H1 (cell line): ENCODE measurements around the gene TTC5. TPM values are rescaled to one million over a fixed set of nuclear protein-coding genes. Genes with fewer than 3 reads are reported as not detected.

Experiments used
- CTCF ChIA-PET: fragments of 300-600 bp; sonication (Branson Sonifier 250); formaldehyde crosslinking; loops from one replicate; lab custom pipeline; 2021; ENCODE audit not compliant: partially characterized antibody; lab: Charles Lee
- POLR2A ChIA-PET: fragments of 300-600 bp; sonication (Branson Sonifier 250); formaldehyde crosslinking; loops from one replicate; lab custom pipeline; 2021; ENCODE audit warnings: inconsistent platforms; ENCODE audit not compliant: partially characterized antibody; lab: Charles Lee
- DNase-seq, 2 experiments: peaks; one replicate each; pipeline versions ENCODE4 v3.0.0 to v3.0.0-alpha.2; 2010 to 2022; ENCODE audit warnings: low spot score in 2 of 2, low read depth in 1 of 2, mixed read lengths in 1 of 2
- FAIRE-seq: peaks from 2 replicates; lab custom pipeline; 2011; peaks lifted over from hg19 to GRCh38; lab: Jason Lieb, UNC
- H2AFZ ChIP-seq: 2 replicates; pipeline ENCODE4 v1.8.1; 2012; ENCODE audit warnings: low read length, inconsistent platforms
- H2AK5ac ChIP-seq: 2 replicates; pipeline ENCODE4 v1.6.1; 2013; ENCODE audit warnings: low read depth, low read length
- H2BK120ac ChIP-seq: replicated peaks from 2 replicates; pipeline ENCODE3; 2013; ENCODE audit warnings: low read depth, low read length, inconsistent platforms
- H2BK12ac ChIP-seq: 2 replicates; pipeline ENCODE4 v1.6.1; 2013; ENCODE audit warnings: low read depth, low read length
- H2BK15ac ChIP-seq: 2 replicates; pipeline ENCODE4 v1.6.1; 2013; ENCODE audit warnings: low read length
- H2BK20ac ChIP-seq: 2 replicates; pipeline ENCODE4 v1.6.1; 2013; ENCODE audit warnings: low read length
- H2BK5ac ChIP-seq: 2 replicates; pipeline ENCODE4 v1.6.1; 2013; ENCODE audit warnings: low read depth, low read length
- H3K14ac ChIP-seq: 2 replicates; pipeline ENCODE4 v1.6.1; 2013; ENCODE audit warnings: inconsistent platforms; ENCODE audit not compliant: insufficient read length
- H3K18ac ChIP-seq: 2 replicates; pipeline ENCODE4 v1.6.1; 2013; ENCODE audit warnings: low read length; ENCODE audit errors: extremely low read depth
- H3K23ac ChIP-seq: 2 replicates; pipeline ENCODE4 v1.6.1; 2013; ENCODE audit warnings: inconsistent platforms; ENCODE audit not compliant: insufficient read length
- H3K23me2 ChIP-seq: 2 replicates; pipeline ENCODE4 v1.6.1; 2013; ENCODE audit warnings: low read depth, low read length
- H3K27ac ChIP-seq: 2 replicates; pipeline ENCODE4 v1.6.1; 2011; ENCODE audit warnings: low read depth, low read length, inconsistent platforms
- H3K27me3 ChIP-seq, 4 experiments: replicated peaks in 1 of 4; 1 replicate in 1 of 4; 2 replicates in 3 of 4; pipeline versions ENCODE4 v1.6.1 to v1.8.1; 2011 to 2013; ENCODE audit warnings: low read length in 3 of 4, mild to moderate bottlenecking in 3 of 4, inconsistent platforms in 2 of 4, mixed read lengths in 2 of 4, moderate library complexity in 1 of 4; ENCODE audit not compliant: control insufficient read depth in 3 of 4, insufficient read depth in 3 of 4; ENCODE audit errors: extremely low read depth in 1 of 4
- H3K36me3 ChIP-seq, 4 experiments: 2 replicates each; pipeline versions ENCODE4 v1.6.1 to v1.8.1; 2011 to 2013; ENCODE audit warnings: mild to moderate bottlenecking in 4 of 4, low read length in 3 of 4, moderate library complexity in 2 of 4, control low read depth in 1 of 4, inconsistent platforms in 1 of 4; ENCODE audit not compliant: insufficient read depth in 4 of 4, control insufficient read depth in 2 of 4
- H3K4ac ChIP-seq: replicated peaks from 2 replicates; pipeline ENCODE3; 2013; ENCODE audit warnings: low read length, low read depth, mixed read lengths, inconsistent platforms; ENCODE audit not compliant: insufficient read length
- H3K4me1 ChIP-seq, 4 experiments: replicated peaks in 1 of 4; 1 replicate in 1 of 4; 2 replicates in 3 of 4; pipeline versions ENCODE4 v1.6.1 to v1.8.1; 2011 to 2013; ENCODE audit warnings: low read length in 3 of 4, inconsistent platforms in 2 of 4, mixed read lengths in 1 of 4; ENCODE audit not compliant: insufficient read depth in 4 of 4, control insufficient read depth in 3 of 4
- H3K4me2 ChIP-seq, 2 experiments: 2 replicates each; pipeline versions ENCODE4 v1.6.1 to v1.8.1; 2011 to 2013; ENCODE audit warnings: low read depth in 2 of 2, low read length in 2 of 2, control low read depth in 1 of 2, inconsistent platforms in 1 of 2, mild to moderate bottlenecking in 1 of 2; ENCODE audit not compliant: insufficient read depth in 1 of 2
- H3K4me3 ChIP-seq, 4 experiments: fragments of 200-600, 300-600 bp in 1 of 4; sonication (generic), shearing (Covaris generic), sonication (Bioruptor Twin) in 1 of 4; 2 replicates each; pipeline versions ENCODE4 v1.5.1 to v1.8.1; 2011 to 2016; ENCODE audit warnings: low read length in 4 of 4, low read depth in 3 of 4, control low read depth in 2 of 4, inconsistent platforms in 2 of 4, mild to moderate bottlenecking in 2 of 4, mixed read lengths in 1 of 4, moderate library complexity in 1 of 4; ENCODE audit not compliant: insufficient read depth in 2 of 4; ENCODE audit errors: extremely low read depth in 1 of 4
- H3K56ac ChIP-seq: replicated peaks from 2 replicates; pipeline ENCODE3; 2013; ENCODE audit warnings: low read depth, mild to moderate bottlenecking, mixed read lengths, low read length, inconsistent platforms; ENCODE audit not compliant: insufficient read length
- H3K79me1 ChIP-seq: 2 replicates; pipeline ENCODE4 v1.6.1; 2013; ENCODE audit warnings: low read depth, low read length, control low read depth
- H3K79me2 ChIP-seq, 2 experiments: 2 replicates each; pipeline versions ENCODE4 v1.6.1 to v1.8.1; 2012 to 2013; ENCODE audit warnings: low read length in 2 of 2, mild to moderate bottlenecking in 2 of 2, inconsistent platforms in 1 of 2; ENCODE audit not compliant: insufficient read depth in 2 of 2, control insufficient read depth in 1 of 2
- H3K9ac ChIP-seq, 4 experiments: replicated peaks in 1 of 4; 1 replicate in 1 of 4; 2 replicates in 3 of 4; pipeline versions ENCODE4 v1.6.1 to v1.8.1; 2011 to 2013; ENCODE audit warnings: low read depth in 3 of 4, low read length in 3 of 4, control low read depth in 2 of 4, mild to moderate bottlenecking in 2 of 4, moderate library complexity in 2 of 4, inconsistent platforms in 1 of 4; ENCODE audit errors: extremely low read depth in 1 of 4
- H3K9me3 ChIP-seq, 2 experiments: 2 replicates each; pipeline versions ENCODE4 v1.6.1 to v1.8.1; 2012 to 2013; ENCODE audit warnings: mild to moderate bottlenecking in 2 of 2, moderate library complexity in 2 of 2, control low read depth in 1 of 2, inconsistent platforms in 1 of 2, low read depth in 1 of 2, low read length in 1 of 2, mixed read lengths in 1 of 2; ENCODE audit not compliant: insufficient read depth in 2 of 2
- H4K20me1 ChIP-seq, 2 experiments: replicated peaks in 1 of 2; 2 replicates each; pipeline versions ENCODE3 to v1.8.1; 2011 to 2013; ENCODE audit warnings: inconsistent platforms in 2 of 2, low read length in 2 of 2, mild to moderate bottlenecking in 1 of 2; ENCODE audit not compliant: insufficient read depth in 2 of 2, control insufficient read depth in 1 of 2
- H4K5ac ChIP-seq: 2 replicates; pipeline ENCODE4 v1.6.1; 2013; ENCODE audit warnings: low read length, low read depth, mixed read lengths, inconsistent platforms; ENCODE audit not compliant: insufficient read length
- H4K8ac ChIP-seq: 2 replicates; pipeline ENCODE4 v1.8.0; 2013; ENCODE audit warnings: mild to moderate bottlenecking, moderate library complexity, low read length, inconsistent platforms; ENCODE audit not compliant: insufficient read depth; ENCODE audit errors: extremely low read depth
- H4K91ac ChIP-seq: replicated peaks from 2 replicates; pipeline ENCODE3; 2013; ENCODE audit warnings: low read length, mixed read lengths, inconsistent platforms; ENCODE audit not compliant: insufficient read length
- BCL11A ChIP-seq, 2 experiments: IDR thresholded peaks; one replicate each; pipeline ENCODE4 v1.6.1; 2011; ENCODE audit warnings: low read depth in 2 of 2, low read length in 2 of 2, mild to moderate bottlenecking in 2 of 2
- EGR1 ChIP-seq: IDR thresholded peaks from 2 replicates; pipeline ENCODE4 v1.6.1; 2011; ENCODE audit warnings: low read depth, low read length, borderline replicate concordance
- EZH2 ChIP-seq: fragments of 200-600 bp; sonication (generic); IDR thresholded peaks from 2 replicates; pipeline ENCODE4 v1.7.1; 2012; ENCODE audit warnings: low read depth, mild to moderate bottlenecking, moderate library complexity, low read length, inconsistent platforms; ENCODE audit not compliant: severe bottlenecking
- JUN ChIP-seq: IDR thresholded peaks from 2 replicates; pipeline ENCODE4 v1.6.1; 2011; ENCODE audit warnings: low read depth, mild to moderate bottlenecking, improper control_type of control experiment, low read length
- JUND ChIP-seq: IDR thresholded peaks from 2 replicates; pipeline ENCODE4 v1.6.1; 2011; ENCODE audit warnings: mild to moderate bottlenecking, improper control_type of control experiment, low read length
- MAX ChIP-seq: IDR thresholded peaks from 2 replicates; pipeline ENCODE4 v1.6.1; 2012; ENCODE audit warnings: inconsistent platforms
- SP4 ChIP-seq: IDR thresholded peaks from 2 replicates; pipeline ENCODE4 v1.6.1; 2012; ENCODE audit warnings: low read length, inconsistent platforms
- TBP ChIP-seq: IDR thresholded peaks from 2 replicates; pipeline ENCODE4 v1.6.1; 2011; ENCODE audit warnings: low read depth, low read length, improper control_type of control experiment
- ZNF274 ChIP-seq: IDR thresholded peaks from 2 replicates; pipeline ENCODE4 v1.7.0; 2012; ENCODE audit warnings: low read length, borderline replicate concordance; ENCODE audit errors: extremely low read depth
- WGBS, 2 experiments: shearing (Covaris generic) in 1 of 2; methylation state at CpG; one replicate each; pipeline versions ENCODE4 v1.1.6 to v1.1.7; 2013 to 2015; ENCODE audit warnings: low lambda C conversion rate in 2 of 2, mixed read lengths in 2 of 2, inconsistent platforms in 1 of 2, low coverage in 1 of 2, missing lambda C conversion rate in 1 of 2; ENCODE audit not compliant: insufficient replicate concordance in 2 of 2, insufficient coverage in 1 of 2, insufficient read length in 1 of 2; ENCODE audit errors: extremely low coverage in 1 of 2, missing lambda C conversion rate in 1 of 2; 5-methylcytosine and 5-hydroxymethylcytosine counted together
- polyA plus RNA-seq, 7 experiments: library from polyadenylated mRNA; depleted of rRNA in 3 of 7; stranded (reverse) in 5 of 7; unstranded in 2 of 7; fragments of >200 nt in 5 of 7; fragments of 200-250 nt in 2 of 7; gene quantifications; 1 replicate in 5 of 7; 2 replicates in 1 of 7; 4 replicates in 1 of 7; pipeline versions ENCODE4 v1.2.1 to v1.2.3, GENCODE V29; 2011 to 2013; ENCODE audit warnings: missing spikeins in 2 of 7, mixed read lengths in 2 of 7
- total RNA-seq: library from RNA; stranded (reverse); fragmentation: NEBNext Ultra II Directional; extraction: Animal tissue kit (Norgen Biotek cat#: 25700); gene quantifications from 2 replicates; pipeline ENCODE4 v1.2.1, GENCODE V29; 2021

TTC5 gene
- total and polyA plus RNA-seq, 2 of the 8 experiments (the other 6 are each of a cell fraction or from before 2014, with no cell fraction given) = 9.1 to 18.0 TPM

- Histone ChIP-seq H4K5ac (no peak overlapping the region), H3K79me1 (no peaks in the 10 kb centered on the region), H2AFZ (no peak overlapping the region), H4K91ac (no peak overlapping the region), H3K27ac (no peak overlapping the region), H3K18ac (no peak overlapping the region), H3K79me2 (peaks cover 0 to 15% of the 10 kb centered on the region in 2 experiments; a peak in 2 of 4 replicates), H3K4ac (no peak overlapping the region), H3K36me3 (peaks cover 14 to 41% (median 24%) of the 10 kb centered on the region in 4 experiments; a peak in 7 of 8 replicates), H2BK20ac (no peak overlapping the region), H3K4me1 (no peaks in the 10 kb centered on the region; a peak in 1 of 7 replicates), H2BK5ac (no peak overlapping the region), H4K8ac (no peak overlapping the region), H3K23me2 (peaks cover 2% of the 10 kb centered on the region; the same call in 1 of the 2 replicates), H2BK120ac (no peak overlapping the region), H4K20me1 (no peaks in the 10 kb centered on the region), H3K56ac (no peak overlapping the region), H3K4me2 (no peak overlapping the region), H3K23ac (no peak overlapping the region), H3K4me3 (no peak overlapping the region), H3K9me3 (no peaks in the 10 kb centered on the region), H2BK12ac (no peak overlapping the region), H2BK15ac (no peak overlapping the region), H3K14ac (no peak overlapping the region), H2AK5ac (no peak overlapping the region), H3K9ac (no peak overlapping the region), H3K27me3 (no peaks in the 10 kb centered on the region)
- ChIA-PET POLR2A (interaction anchor here (1.2 to 8.3 kb wide), 3 partner anchors 9 to 116 kb away, joined by 3 to 215 read pairs (median 51); partner anchors contain the start of genes CCNB1IP1 and PIP4P1), CTCF (interaction anchor here (1.3 kb wide), 1 partner anchor 16 kb away, joined by 4 read pairs; no protein-coding TSS in a partner anchor)
- TF ChIP-seq TBP = no peak
- TF ChIP-seq JUND = no peak
- TF ChIP-seq BCL11A (IDR thresholded peaks at IDR 0.05; ENCODE audit: low read depth in 2 of 2, low read length in 2 of 2) = no peak
- no peak for TF ChIP-seq MAX
- TF ChIP-seq EGR1 = no peak
- TF ChIP-seq JUN = no peak
- TF ChIP-seq EZH2 = no peak
- TF ChIP-seq ZNF274 = no peak
- TF ChIP-seq SP4 = no peak
- 100% methylated on average over 1 of the region's 1 CpG; no CpG with 5 or more reads in 1 of the 2 experiments for WGBS, 2 experiments
- DNase-seq (no peak), FAIRE-seq (no peak)
These were observed 39.6 kb upstream of the TTC5 start for GRCh38 chr14:20345366-20345765.
